HCT116 (cell line): ENCODE results near the gene THPO. TPM values are rescaled to one million over a fixed set of nuclear protein-coding genes. Genes with fewer than 3 reads are reported as not detected.

Experiments
- ATAC-seq: fragments of 200-7000 bp; cut with Tn5 transposase; 2 replicates; pipeline ENCODE4 v1.9.1; 2020; ENCODE audit warnings: mild to moderate bottlenecking, moderate library complexity
- BruUV-seq: library from RNA; stranded (reverse); fragments of 400-500 nt; replicated peaks from 2 replicates; lab custom pipeline; 2021; lab: Mats Ljungman, UMichigan
- CTCF ChIA-PET: fragments of 300-600 bp; sonication (Branson Sonifier 250); formaldehyde crosslinking; loops from one replicate; lab custom pipeline; 2021; ENCODE audit warnings: antibody characterized with exemption; lab: Charles Lee
- POLR2A ChIA-PET: fragments of 300-600, 350-600 bp; sonication (Branson Sonifier 250); formaldehyde crosslinking; loops from one replicate; lab custom pipeline; 2021; ENCODE audit warnings: antibody characterized with exemption; lab: Charles Lee
- RAD21 ChIA-PET, 2 experiments: fragments of 300-600 bp; sonication (Branson Sonifier 250); formaldehyde crosslinking; loops; one replicate each; lab custom pipeline; 2023; ENCODE audit warnings: low total read pairs in 2 of 2; ENCODE audit not compliant: uncharacterized antibody in 2 of 2, unreplicated experiment in 2 of 2, low non-redundant PET in 1 of 2; lab: Charles Lee
- DNase-seq: peaks from one replicate; pipeline ENCODE4 v3.0.0-alpha.2; 2010; ENCODE audit warnings: low read depth, low spot score
- H2AFZ ChIP-seq: fragments of 200-600 bp; shearing (Covaris generic), sonication (generic); 2 replicates; pipeline ENCODE4 v1.6.1; 2017; ENCODE audit warnings: low read depth, mixed run types, mixed read lengths, antibody characterized with exemption, low read length; ENCODE audit not compliant: poor library complexity, severe bottlenecking
- H3K27ac ChIP-seq: 2 replicates; pipeline ENCODE4 v1.5.1; 2012; ENCODE audit warnings: low read depth, low read length
- H3K27me3 ChIP-seq: fragments of 200-600 bp; sonication (generic); 2 replicates; pipeline ENCODE4 v1.6.1; 2016; ENCODE audit warnings: mixed run types, low read length, mixed read lengths; ENCODE audit not compliant: insufficient read depth
- H3K36me3 ChIP-seq, 2 experiments: fragments of 200-500 bp in 1 of 2; fragments of 200-600 bp in 1 of 2; sonication (Bioruptor generic) in 1 of 2; sonication (generic) in 1 of 2; 2 replicates each; pipeline versions ENCODE4 v1.5.1 to v1.6.1; 2014 to 2016; ENCODE audit warnings: low read length in 2 of 2, inconsistent platforms in 1 of 2, mixed read lengths in 1 of 2, mixed run types in 1 of 2; ENCODE audit not compliant: insufficient read depth in 2 of 2, control insufficient read depth in 1 of 2
- H3K4me1 ChIP-seq, 2 experiments: fragments of 200-600 bp in 1 of 2; sonication (generic) in 1 of 2; 2 replicates each; pipeline versions ENCODE4 v1.5.1 to v1.6.1; 2012 to 2017; ENCODE audit warnings: low read length in 2 of 2, inconsistent platforms in 1 of 2, mild to moderate bottlenecking in 1 of 2, mixed read lengths in 1 of 2, mixed run types in 1 of 2, moderate library complexity in 1 of 2; ENCODE audit not compliant: insufficient read depth in 2 of 2, control insufficient read depth in 1 of 2
- H3K4me2 ChIP-seq: fragments of 200-600 bp; sonication (generic); 2 replicates; pipeline ENCODE4 v1.6.1; 2017; ENCODE audit warnings: mixed run types, low read length, mixed read lengths
- H3K4me3 ChIP-seq, 2 experiments: fragments of 200-600 bp in 1 of 2; sonication (generic) in 1 of 2; replicated peaks in 1 of 2; 2 replicates each; pipeline ENCODE4 v1.5.1; 2011 to 2016; ENCODE audit warnings: low read length in 2 of 2, control low read depth in 1 of 2, low read depth in 1 of 2, mild to moderate bottlenecking in 1 of 2, mixed read lengths in 1 of 2, mixed run types in 1 of 2
- H3K79me2 ChIP-seq: fragments of 200-600 bp; sonication (generic); 2 replicates; pipeline ENCODE4 v1.6.1; 2017; ENCODE audit warnings: mild to moderate bottlenecking, mixed run types, low read length, moderate library complexity, mixed read lengths; ENCODE audit not compliant: insufficient read depth
- H3K9ac ChIP-seq: fragments of 200-600 bp; sonication (generic); 2 replicates; pipeline ENCODE4 v1.6.1; 2016; ENCODE audit warnings: low read length, mixed read lengths
- H3K9me2 ChIP-seq: fragments of 200-600 bp; sonication (generic), shearing (Covaris generic); 2 replicates; pipeline ENCODE4 v1.6.1; 2017; ENCODE audit warnings: mixed run types, mild to moderate bottlenecking, moderate library complexity; ENCODE audit not compliant: insufficient read depth
- H3K9me3 ChIP-seq, 2 experiments: fragments of 200-500 bp in 1 of 2; fragments of 200-600 bp in 1 of 2; sonication (Bioruptor generic) in 1 of 2; sonication (generic) in 1 of 2; 2 replicates each; pipeline ENCODE4 v1.6.1; 2014 to 2017; ENCODE audit warnings: low read length in 2 of 2, mixed read lengths in 2 of 2, inconsistent platforms in 1 of 2, low read depth in 1 of 2, mild to moderate bottlenecking in 1 of 2, mixed run types in 1 of 2, moderate library complexity in 1 of 2; ENCODE audit not compliant: control insufficient read depth in 1 of 2, insufficient read depth in 1 of 2
- H4K20me1 ChIP-seq: fragments of 200-600 bp; sonication (generic), shearing (Covaris generic); 2 replicates; pipeline ENCODE4 v1.6.1; 2017; ENCODE audit warnings: mixed run types, mild to moderate bottlenecking, moderate library complexity; ENCODE audit not compliant: insufficient read depth
- ELF1 ChIP-seq: IDR thresholded peaks from 2 replicates; pipeline ENCODE4 v1.6.1; 2012; ENCODE audit warnings: low read depth, borderline replicate concordance
- JUND ChIP-seq: IDR thresholded peaks from 2 replicates; pipeline ENCODE4 v1.6.1; 2012
- RAD21 ChIP-seq: IDR thresholded peaks from 2 replicates; pipeline ENCODE4 v1.6.1; 2012; ENCODE audit warnings: low read depth, mild to moderate bottlenecking
- SIN3A ChIP-seq: IDR thresholded peaks from 2 replicates; pipeline ENCODE4 v1.6.1; 2012; ENCODE audit warnings: low read depth
- SP1 ChIP-seq: IDR thresholded peaks from 2 replicates; pipeline ENCODE4 v1.6.1; 2012; ENCODE audit warnings: low read depth
- SRF ChIP-seq: IDR thresholded peaks from 2 replicates; pipeline ENCODE4 v1.6.1; 2012; ENCODE audit warnings: low read depth
- TCF7L2 ChIP-seq: IDR thresholded peaks from 2 replicates; pipeline ENCODE4 v1.7.0; 2011; ENCODE audit warnings: borderline replicate concordance, inconsistent platforms; ENCODE audit not compliant: insufficient read depth, insufficient read length; ENCODE audit errors: extremely low read depth
- YY1 ChIP-seq: IDR thresholded peaks from 2 replicates; pipeline ENCODE4 v1.6.1; 2011; ENCODE audit warnings: low read length, low read depth, moderate library complexity, mild to moderate bottlenecking; ENCODE audit not compliant: insufficient replicate concordance; ENCODE audit errors: extremely low read depth
- ZFX ChIP-seq: fragments of 450-650 bp; IDR thresholded peaks from 2 replicates; pipeline ENCODE4 v1.6.1; 2017
- intact Hi-C: fragments of 100-400 bp; cut with micrococcal nuclease; formaldehyde crosslinking; loops from 2 replicates; pipeline ENCODE4 v1.10.0; 2022
- total RNA-seq: library from RNA; stranded (reverse); gene quantifications from one replicate; pipeline ENCODE4 v1.2.1, GENCODE V29; 2021; ENCODE audit not compliant: unreplicated experiment
- TF ChIP-seq, protein P1 (sequence below), 3 experiments: fragments of 200-600 bp in 1 of 3; sonication (generic) in 1 of 3; IDR thresholded peaks in 2 of 3; conservative IDR thresholded peaks in 1 of 3; 2 replicates each; pipeline ENCODE4 v1.5.1; 2012 to 2017; ENCODE audit warnings: low read depth in 2 of 3, low read length in 2 of 3, antibody characterized with exemption in 1 of 3, borderline replicate concordance in 1 of 3, control low read depth in 1 of 3, mild to moderate bottlenecking in 1 of 3, mixed read lengths in 1 of 3, mixed run types in 1 of 3, moderate library complexity in 1 of 3; ENCODE audit not compliant: insufficient read depth in 1 of 3
- TF ChIP-seq, protein P2 (sequence below): IDR thresholded peaks from 2 replicates; pipeline ENCODE4 v1.6.1; 2012; ENCODE audit warnings: low read depth
- TF ChIP-seq, protein P3 (sequence below): IDR thresholded peaks from 2 replicates; pipeline ENCODE4 v1.6.1; 2012

The THPO gene
- total RNA-seq, 1 experiment from 2014 or later: not detected

DNA sequence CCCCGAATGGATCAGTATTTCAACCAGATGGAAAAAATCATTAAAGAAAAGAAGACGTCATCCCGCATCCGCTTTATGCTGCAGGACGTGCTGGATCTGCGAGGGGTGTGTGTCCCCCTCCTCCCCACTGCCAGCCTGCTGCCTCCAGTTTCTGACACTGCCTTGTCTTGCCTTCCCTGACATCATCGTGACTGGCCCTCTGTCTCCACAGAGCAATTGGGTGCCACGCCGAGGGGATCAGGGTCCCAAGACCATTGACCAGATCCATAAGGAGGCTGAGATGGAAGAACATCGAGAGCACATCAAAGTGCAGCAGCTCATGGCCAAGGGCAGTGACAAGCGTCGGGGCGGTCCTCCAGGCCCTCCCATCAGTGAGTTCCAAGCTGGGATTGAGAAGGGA lies 52.7 kb downstream of the THPO start:
- Histone ChIP-seq H3K9me2 (no peaks in the 10 kb centered on the region), H3K9ac (no peak overlapping the region), H3K79me2 (peaks cover 99% of the 10 kb centered on the region), H3K27ac (no peak overlapping the region), H2AFZ (no peak overlapping the region), H3K9me3 (no peaks in the 10 kb centered on the region), H4K20me1 (peaks cover 21% of the 10 kb centered on the region; the same call in 1 of the 2 replicates), H3K4me3 (no peak overlapping the region), H3K4me2 (no peak overlapping the region), H3K4me1 (peaks cover 4 to 11% of the 10 kb centered on the region in 2 experiments), H3K27me3 (no peaks in the 10 kb centered on the region), H3K36me3 (peaks cover 89 to 99% of the 10 kb centered on the region in 2 experiments)
- DNase-seq (no peak), ATAC-seq (no peak)
- no peak for TF ChIP-seq YY1
- no peak for TF ChIP-seq RAD21
- intact Hi-C loops: no loop called here
- ChIA-PET POLR2A (no interaction called here), CTCF (no interaction called here), RAD21 (interaction anchor here in 1 of 2 experiments (0.6 kb wide), 1 partner anchor 430 kb away, joined by 4 read pairs; no protein-coding TSS in a partner anchor)
- no TSS peak for BruUV-seq

DNA sequence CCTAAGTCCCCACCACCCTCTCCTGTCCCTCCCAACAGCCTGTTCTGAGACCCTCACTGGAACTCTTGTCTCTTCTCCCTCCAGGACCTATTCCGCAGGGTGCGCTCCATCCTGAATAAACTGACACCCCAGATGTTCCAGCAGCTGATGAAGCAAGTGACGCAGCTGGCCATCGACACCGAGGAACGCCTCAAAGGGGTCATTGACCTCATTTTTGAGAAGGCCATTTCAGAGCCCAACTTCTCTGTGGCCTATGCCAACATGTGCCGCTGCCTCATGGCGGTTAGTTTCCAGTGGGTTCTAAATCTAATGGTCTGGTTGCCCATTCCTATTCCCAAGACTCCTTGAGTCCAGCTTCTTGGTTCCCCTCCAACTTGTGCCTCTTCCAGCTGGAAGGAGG lies 54.3 kb downstream of the THPO start:
- POLR2A ChIA-PET: no interaction called here
- Histone ChIP-seq H3K9me3 (no peaks in the 10 kb centered on the region), H3K4me1 (peaks cover 16 to 22% of the 10 kb centered on the region in 2 experiments), H3K27ac (no peak overlapping the region), H3K9me2 (no peaks in the 10 kb centered on the region), H3K79me2 (peaks cover 99% of the 10 kb centered on the region), H3K36me3 (peaks cover 77 to 85% of the 10 kb centered on the region in 2 experiments), H4K20me1 (peaks cover 24% of the 10 kb centered on the region; the same call in 1 of the 2 replicates), H3K27me3 (no peaks in the 10 kb centered on the region), H3K4me2 (no peak overlapping the region), H3K4me3 (no peak overlapping the region), H3K9ac (no peak overlapping the region), H2AFZ (no peak overlapping the region)
- RAD21 ChIA-PET: no interaction called here
- BruUV-seq: no TSS peak
- ATAC-seq (no peak), DNase-seq (no peak)
- TF ChIP-seq, protein P1, sequence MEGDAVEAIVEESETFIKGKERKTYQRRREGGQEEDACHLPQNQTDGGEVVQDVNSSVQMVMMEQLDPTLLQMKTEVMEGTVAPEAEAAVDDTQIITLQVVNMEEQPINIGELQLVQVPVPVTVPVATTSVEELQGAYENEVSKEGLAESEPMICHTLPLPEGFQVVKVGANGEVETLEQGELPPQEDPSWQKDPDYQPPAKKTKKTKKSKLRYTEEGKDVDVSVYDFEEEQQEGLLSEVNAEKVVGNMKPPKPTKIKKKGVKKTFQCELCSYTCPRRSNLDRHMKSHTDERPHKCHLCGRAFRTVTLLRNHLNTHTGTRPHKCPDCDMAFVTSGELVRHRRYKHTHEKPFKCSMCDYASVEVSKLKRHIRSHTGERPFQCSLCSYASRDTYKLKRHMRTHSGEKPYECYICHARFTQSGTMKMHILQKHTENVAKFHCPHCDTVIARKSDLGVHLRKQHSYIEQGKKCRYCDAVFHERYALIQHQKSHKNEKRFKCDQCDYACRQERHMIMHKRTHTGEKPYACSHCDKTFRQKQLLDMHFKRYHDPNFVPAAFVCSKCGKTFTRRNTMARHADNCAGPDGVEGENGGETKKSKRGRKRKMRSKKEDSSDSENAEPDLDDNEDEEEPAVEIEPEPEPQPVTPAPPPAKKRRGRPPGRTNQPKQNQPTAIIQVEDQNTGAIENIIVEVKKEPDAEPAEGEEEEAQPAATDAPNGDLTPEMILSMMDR (IDR thresholded peaks at IDR 0.05 in 2 of 3, conservative IDR thresholded peaks at IDR 0.05 in 1 of 3; ENCODE audit: borderline replicate concordance in 1 of 3, insufficient read depth in 1 of 3, low read depth in 2 of 3, low read length in 2 of 3): no peak
- TF ChIP-seq RAD21: no peak
- TF ChIP-seq YY1: no peak
- no peak for TF ChIP-seq SRF
- TF ChIP-seq SP1: no peak
- TF ChIP-seq, protein P2, sequence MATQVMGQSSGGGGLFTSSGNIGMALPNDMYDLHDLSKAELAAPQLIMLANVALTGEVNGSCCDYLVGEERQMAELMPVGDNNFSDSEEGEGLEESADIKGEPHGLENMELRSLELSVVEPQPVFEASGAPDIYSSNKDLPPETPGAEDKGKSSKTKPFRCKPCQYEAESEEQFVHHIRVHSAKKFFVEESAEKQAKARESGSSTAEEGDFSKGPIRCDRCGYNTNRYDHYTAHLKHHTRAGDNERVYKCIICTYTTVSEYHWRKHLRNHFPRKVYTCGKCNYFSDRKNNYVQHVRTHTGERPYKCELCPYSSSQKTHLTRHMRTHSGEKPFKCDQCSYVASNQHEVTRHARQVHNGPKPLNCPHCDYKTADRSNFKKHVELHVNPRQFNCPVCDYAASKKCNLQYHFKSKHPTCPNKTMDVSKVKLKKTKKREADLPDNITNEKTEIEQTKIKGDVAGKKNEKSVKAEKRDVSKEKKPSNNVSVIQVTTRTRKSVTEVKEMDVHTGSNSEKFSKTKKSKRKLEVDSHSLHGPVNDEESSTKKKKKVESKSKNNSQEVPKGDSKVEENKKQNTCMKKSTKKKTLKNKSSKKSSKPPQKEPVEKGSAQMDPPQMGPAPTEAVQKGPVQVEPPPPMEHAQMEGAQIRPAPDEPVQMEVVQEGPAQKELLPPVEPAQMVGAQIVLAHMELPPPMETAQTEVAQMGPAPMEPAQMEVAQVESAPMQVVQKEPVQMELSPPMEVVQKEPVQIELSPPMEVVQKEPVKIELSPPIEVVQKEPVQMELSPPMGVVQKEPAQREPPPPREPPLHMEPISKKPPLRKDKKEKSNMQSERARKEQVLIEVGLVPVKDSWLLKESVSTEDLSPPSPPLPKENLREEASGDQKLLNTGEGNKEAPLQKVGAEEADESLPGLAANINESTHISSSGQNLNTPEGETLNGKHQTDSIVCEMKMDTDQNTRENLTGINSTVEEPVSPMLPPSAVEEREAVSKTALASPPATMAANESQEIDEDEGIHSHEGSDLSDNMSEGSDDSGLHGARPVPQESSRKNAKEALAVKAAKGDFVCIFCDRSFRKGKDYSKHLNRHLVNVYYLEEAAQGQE: no peak
- TF ChIP-seq ZFX: no peak
- TF ChIP-seq, protein P3, sequence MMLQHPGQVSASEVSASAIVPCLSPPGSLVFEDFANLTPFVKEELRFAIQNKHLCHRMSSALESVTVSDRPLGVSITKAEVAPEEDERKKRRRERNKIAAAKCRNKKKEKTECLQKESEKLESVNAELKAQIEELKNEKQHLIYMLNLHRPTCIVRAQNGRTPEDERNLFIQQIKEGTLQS: no peak
- no peak for TF ChIP-seq TCF7L2
- no peak for TF ChIP-seq SIN3A
- no peak for TF ChIP-seq JUND
- TF ChIP-seq ELF1: no peak
- intact Hi-C loops: no loop called here
- CTCF ChIA-PET: no interaction called here
